Measurements from ENCODE around the gene POU5F2.

POU5F2 gene

DNA sequence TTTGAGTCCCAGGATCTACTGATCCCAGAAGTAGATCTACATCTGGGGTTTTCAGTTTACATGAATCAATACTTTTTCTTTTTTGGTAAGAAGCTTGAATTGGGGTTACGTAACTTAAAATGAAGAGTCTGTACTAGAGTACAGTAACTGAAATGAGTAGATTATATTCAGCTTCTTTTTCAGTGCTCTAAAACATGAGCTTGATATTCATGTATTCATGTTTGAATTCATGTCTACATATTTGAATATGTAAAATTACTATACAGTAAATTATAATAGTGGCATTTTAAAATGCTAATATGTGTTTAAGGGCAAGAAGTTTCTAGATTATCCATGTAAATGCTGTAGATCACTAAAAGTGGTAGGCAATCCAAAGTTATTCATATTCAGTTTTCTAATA lies 14.8 kb downstream of the POU5F2 start:
- no peak for DNase-seq (ENCODE audit: extremely low read depth, low read depth)
- TF ChIP-seq CTCF (IDR thresholded peaks at IDR 0.05; ENCODE audit: low read depth, low read length) = no peak

- DNase-seq (ENCODE audit: extremely low read depth, low read depth) = no peak
- TF ChIP-seq CTCF (IDR thresholded peaks at IDR 0.05; ENCODE audit: low read depth, low read length) = no peak
These were observed 16.6 kb downstream of the POU5F2 start for GRCh38 chr5:93724791-93725190.

- DNase-seq (ENCODE audit: extremely low read depth, low read depth) = no peak
- no peak for TF ChIP-seq CTCF (IDR thresholded peaks at IDR 0.05; ENCODE audit: low read depth, low read length)
These were observed 17.7 kb downstream of the POU5F2 start for GRCh38 chr5:93723681-93724080.

DNA sequence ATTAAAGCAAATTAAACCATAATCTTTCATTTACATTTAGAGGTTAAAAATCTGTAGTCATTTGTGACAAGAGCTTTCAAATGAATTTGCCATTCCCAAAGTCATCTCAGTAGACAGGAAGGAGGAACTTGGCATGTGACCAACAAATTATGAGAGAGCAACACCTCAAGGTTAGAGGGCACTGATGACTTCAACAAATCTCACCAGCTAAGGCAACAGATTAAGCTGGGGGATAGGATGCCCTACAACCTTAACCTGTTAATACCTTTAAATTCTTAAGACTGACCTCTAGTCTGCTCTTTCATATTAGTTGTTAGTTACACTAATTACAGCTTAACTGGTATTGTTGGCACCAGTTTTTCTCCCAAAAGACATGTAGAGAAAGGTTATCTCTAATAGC lies 18.4 kb downstream of the POU5F2 start:
- DNase-seq (ENCODE audit: extremely low read depth, low read depth) = no peak
- no peak for TF ChIP-seq CTCF (IDR thresholded peaks at IDR 0.05; ENCODE audit: low read depth, low read length)

GRCh38 chr5:93722588-93722987 lies 18.8 kb downstream of the POU5F2 start:
- DNase-seq (ENCODE audit: extremely low read depth, low read depth) = no peak
- no peak for TF ChIP-seq CTCF (IDR thresholded peaks at IDR 0.05; ENCODE audit: low read depth, low read length)

- no peak for TF ChIP-seq CTCF (IDR thresholded peaks at IDR 0.05; ENCODE audit: low read depth, low read length)
- no peak for DNase-seq (ENCODE audit: extremely low read depth, low read depth)
These were observed 19.9 kb downstream of the POU5F2 start for GRCh38 chr5:93721511-93721910.

DNA sequence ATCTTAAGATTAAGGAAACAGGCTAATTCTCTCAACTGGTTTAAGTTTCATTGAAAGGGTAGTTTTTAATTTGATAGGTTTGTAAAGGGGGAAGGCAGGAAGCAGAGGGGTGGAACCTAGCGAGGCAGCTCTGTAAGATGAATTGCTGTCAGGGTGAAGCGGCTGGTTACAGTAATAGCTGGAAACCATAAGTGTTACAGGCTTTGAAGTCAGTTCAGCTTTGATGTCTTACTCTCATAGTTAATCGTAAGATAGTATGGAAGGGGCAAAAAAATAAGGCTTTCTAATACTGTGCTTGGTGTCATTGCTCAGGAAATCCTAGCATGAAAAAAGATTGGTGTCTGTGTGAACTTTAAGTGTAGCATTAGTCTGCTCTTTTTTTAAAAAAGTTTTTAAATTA lies 20.3 kb downstream of the POU5F2 start:
- no peak for DNase-seq (ENCODE audit: extremely low read depth, low read depth)
- TF ChIP-seq CTCF (IDR thresholded peaks at IDR 0.05; ENCODE audit: low read depth, low read length) = no peak
